Peyer's patch (tissue), 4 donors: Measurements from ENCODE around the gene REST. TPM values are rescaled to one million over a fixed set of nuclear protein-coding genes. Genes with fewer than 3 reads are reported as not detected.
"Not testable (repeated sequence)": the region's sequence is repeated elsewhere in the genome, so short reads cannot be mapped to it uniquely, and the experiment has no call there.

ENCODE experiments used
- DNase-seq, 3 donors: peaks; one replicate each; pipeline ENCODE4 v3.0.0-alpha.2; 2017 to 2019
- H3K27ac ChIP-seq, 4 donors: fragments of 200-600 bp; sonication (generic); one replicate each; pipeline ENCODE4 v1.5.1; 2016 to 2019
- H3K27me3 ChIP-seq, 2 donors: fragments of 200-600 bp; sonication (generic); one replicate each; pipeline ENCODE4 v1.5.1; 2019
- H3K36me3 ChIP-seq, 3 donors: fragments of 200-600 bp; sonication (generic); one replicate each; pipeline ENCODE4 v1.5.1; 2016 to 2019
- H3K4me1 ChIP-seq, 4 donors: fragments of 200-600 bp; sonication (generic); one replicate each; pipeline ENCODE4 v1.5.1; 2016 to 2019
- H3K4me3 ChIP-seq, 4 donors: fragments of 200-600 bp; sonication (generic); 1 replicate in 3 of 4; 2 replicates in 1 of 4; pipeline ENCODE4 v1.5.1; 2016 to 2019; ENCODE audit warnings: mild to moderate bottlenecking in 1 of 4
- H3K9me3 ChIP-seq, 4 donors: fragments of 200-600 bp; sonication (generic); one replicate each; pipeline ENCODE4 v1.5.1; 2016 to 2019; ENCODE audit warnings: mild to moderate bottlenecking in 1 of 4
- POLR2A ChIP-seq, 2 donors: fragments of 450-650 bp; IDR thresholded peaks; one replicate each; pipeline ENCODE4 v1.5.1; 2017; ENCODE audit warnings: antibody characterized with exemption in 2 of 2, mild to moderate bottlenecking in 2 of 2, moderate library complexity in 2 of 2
- total RNA-seq, 4 donors: library from RNA; depleted of rRNA; stranded (reverse); fragments of >200 nt; gene quantifications; one replicate each; pipeline ENCODE4 v1.1.0, GENCODE V29; 2016
- TF ChIP-seq, protein P1 (sequence below), 6 experiments: fragments of 450-650 bp in 4 of 6; fragments of 200-600 bp in 2 of 6; sonication (generic) in 1 of 6; IDR thresholded peaks; one replicate each; pipeline ENCODE4 v1.5.1; 2017 to 2019; ENCODE audit warnings: antibody characterized with exemption in 6 of 6, mild to moderate bottlenecking in 3 of 6, moderate library complexity in 1 of 6

The REST gene
- total RNA-seq, 4 donors from 2014 or later: 27.1 to 37.9 (median 36.0) TPM

DNA sequence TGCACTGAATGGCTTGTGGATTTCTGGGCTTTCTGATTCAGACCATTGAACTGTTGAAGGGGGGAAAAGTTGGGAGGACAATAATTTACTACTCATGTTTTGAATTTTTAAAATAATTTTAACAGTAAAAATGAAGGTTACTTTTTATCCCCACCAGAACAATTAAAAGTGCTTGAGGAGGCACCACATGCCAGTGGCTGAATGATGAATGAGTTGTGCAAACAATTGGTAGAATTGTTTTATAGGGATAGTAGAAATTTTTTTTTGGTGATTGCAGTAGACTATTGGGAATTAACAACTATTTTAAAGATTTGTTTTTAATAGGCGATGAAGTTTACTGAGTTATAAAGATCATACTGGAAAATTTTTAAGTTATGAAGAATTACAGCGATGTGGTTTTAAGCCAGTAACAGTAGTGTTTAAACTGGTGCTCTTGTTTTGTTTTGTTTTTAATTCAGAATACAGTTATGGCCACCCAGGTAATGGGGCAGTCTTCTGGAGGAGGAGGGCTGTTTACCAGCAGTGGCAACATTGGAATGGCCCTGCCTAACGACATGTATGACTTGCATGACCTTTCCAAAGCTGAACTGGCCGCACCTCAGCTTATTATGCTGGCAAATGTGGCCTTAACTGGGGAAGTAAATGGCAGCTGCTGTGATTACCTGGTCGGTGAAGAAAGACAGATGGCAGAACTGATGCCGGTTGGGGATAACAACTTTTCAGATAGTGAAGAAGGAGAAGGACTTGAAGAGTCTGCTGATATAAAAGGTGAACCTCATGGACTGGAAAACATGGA lies 2.7 kb downstream of the REST start:
- H3K9me3 ChIP-seq: no peaks in the 10 kb centered on the region
- no peaks in the 10 kb centered on the region for H3K27me3 ChIP-seq
- peaks cover 0 to 34% (median 9%) of the 10 kb centered on the region in 4 donors for H3K4me1 ChIP-seq
- H3K4me3 ChIP-seq: peak overlapping the region in 2 of 4 donors; percentile 97 to 100
- DNase-seq: no peak
- no peak for TF ChIP-seq POLR2A (IDR thresholded peaks at IDR 0.05)
- TF ChIP-seq, protein P1, sequence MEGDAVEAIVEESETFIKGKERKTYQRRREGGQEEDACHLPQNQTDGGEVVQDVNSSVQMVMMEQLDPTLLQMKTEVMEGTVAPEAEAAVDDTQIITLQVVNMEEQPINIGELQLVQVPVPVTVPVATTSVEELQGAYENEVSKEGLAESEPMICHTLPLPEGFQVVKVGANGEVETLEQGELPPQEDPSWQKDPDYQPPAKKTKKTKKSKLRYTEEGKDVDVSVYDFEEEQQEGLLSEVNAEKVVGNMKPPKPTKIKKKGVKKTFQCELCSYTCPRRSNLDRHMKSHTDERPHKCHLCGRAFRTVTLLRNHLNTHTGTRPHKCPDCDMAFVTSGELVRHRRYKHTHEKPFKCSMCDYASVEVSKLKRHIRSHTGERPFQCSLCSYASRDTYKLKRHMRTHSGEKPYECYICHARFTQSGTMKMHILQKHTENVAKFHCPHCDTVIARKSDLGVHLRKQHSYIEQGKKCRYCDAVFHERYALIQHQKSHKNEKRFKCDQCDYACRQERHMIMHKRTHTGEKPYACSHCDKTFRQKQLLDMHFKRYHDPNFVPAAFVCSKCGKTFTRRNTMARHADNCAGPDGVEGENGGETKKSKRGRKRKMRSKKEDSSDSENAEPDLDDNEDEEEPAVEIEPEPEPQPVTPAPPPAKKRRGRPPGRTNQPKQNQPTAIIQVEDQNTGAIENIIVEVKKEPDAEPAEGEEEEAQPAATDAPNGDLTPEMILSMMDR (IDR thresholded peaks at IDR 0.05): no peak
- H3K27ac ChIP-seq: peak overlapping the region in 2 of 4 donors; percentile 91 to 97
- H3K36me3 ChIP-seq: no peaks in the 10 kb centered on the region

DNA sequence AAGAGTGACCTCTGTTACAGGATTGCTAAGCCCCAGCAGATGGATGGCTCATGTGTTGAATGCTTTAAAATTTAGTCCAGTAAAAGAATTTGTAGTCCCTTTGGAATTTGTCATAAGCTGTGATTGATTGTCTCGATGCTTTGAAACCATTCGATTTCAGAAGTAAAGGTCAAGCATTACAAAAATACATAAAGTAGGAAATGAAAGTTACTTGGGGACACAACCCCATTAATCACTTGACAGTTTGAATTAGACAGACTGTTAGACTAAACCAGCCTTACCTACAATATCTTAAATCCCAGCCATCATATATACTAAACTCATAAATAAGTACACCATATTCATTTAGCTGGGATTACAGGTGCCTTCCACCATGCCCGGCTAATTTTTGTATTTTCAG lies 6.6 kb downstream of the REST start:
- H3K27ac ChIP-seq: no peak overlapping the region
- H3K4me1 ChIP-seq: peaks cover 0 to 25% (median 6%) of the 10 kb centered on the region in 4 donors

DNA sequence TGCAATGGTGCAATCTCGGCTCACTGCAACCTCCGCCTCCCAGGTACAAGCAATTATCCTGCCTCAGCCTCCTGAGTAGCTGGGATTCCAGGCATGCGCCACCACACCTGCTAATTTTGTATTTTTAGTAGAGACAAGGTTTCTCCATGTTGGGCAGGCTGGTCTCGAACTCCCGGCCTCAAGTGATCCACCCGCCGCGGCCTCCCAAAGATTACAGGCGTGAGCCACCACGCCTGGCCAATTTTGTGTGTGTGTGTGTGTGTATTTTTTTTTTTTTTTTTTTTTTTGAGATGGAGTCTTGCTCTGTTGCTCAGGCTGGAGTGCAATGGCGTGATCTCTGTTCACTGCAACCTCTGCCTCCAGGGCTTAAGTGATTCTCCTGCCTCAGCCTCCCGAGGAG lies 7.3 kb downstream of the REST start:
- H3K4me3 ChIP-seq, DNase-seq, H3K27ac ChIP-seq, H3K36me3 ChIP-seq, H3K27me3 ChIP-seq, H3K9me3 ChIP-seq: not testable (repeated sequence)
- peaks cover 0 to 22% (median 5%) of the 10 kb centered on the region in 4 donors for H3K4me1 ChIP-seq

More for the DNA sequence above, 6.6 kb downstream of the REST start:
- no peak for TF ChIP-seq POLR2A (IDR thresholded peaks at IDR 0.05)
- no peak for DNase-seq
- Histone ChIP-seq H3K36me3 (no peaks in the 10 kb centered on the region), H3K9me3 (no peaks in the 10 kb centered on the region), H3K4me3 (no peak overlapping the region), H3K27me3 (no peaks in the 10 kb centered on the region)

DNA sequence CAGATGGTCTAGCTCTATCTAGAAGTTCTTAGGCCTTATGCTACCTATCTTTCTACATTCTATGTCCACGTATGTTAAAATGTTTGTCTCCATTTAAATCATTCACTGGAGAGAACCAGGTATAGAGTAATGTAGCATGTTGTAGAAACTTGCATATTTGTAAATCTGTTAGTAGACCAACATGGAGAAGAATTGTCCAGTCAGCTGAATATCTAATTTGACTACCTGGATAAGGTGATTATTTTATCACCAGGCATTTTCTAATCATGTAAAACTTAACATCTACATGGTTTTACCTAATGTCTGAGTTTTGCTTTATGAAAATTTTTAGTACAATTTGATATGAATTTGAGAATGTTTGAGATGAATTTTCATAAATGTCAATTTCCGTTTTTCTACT lies 19.5 kb downstream of the REST start:
- Histone ChIP-seq H3K9me3 (no peaks in the 10 kb centered on the region), H3K4me3 (no peak overlapping the region), H3K4me1 (no peaks in the 10 kb centered on the region), H3K27ac (no peak overlapping the region), H3K36me3 (peaks cover 0 to 48% (median 0%) of the 10 kb centered on the region in 3 donors), H3K27me3 (no peaks in the 10 kb centered on the region)
- TF ChIP-seq, protein P1 (IDR thresholded peaks at IDR 0.05): no peak
- TF ChIP-seq POLR2A (IDR thresholded peaks at IDR 0.05): no peak
- DNase-seq: no peak

DNA sequence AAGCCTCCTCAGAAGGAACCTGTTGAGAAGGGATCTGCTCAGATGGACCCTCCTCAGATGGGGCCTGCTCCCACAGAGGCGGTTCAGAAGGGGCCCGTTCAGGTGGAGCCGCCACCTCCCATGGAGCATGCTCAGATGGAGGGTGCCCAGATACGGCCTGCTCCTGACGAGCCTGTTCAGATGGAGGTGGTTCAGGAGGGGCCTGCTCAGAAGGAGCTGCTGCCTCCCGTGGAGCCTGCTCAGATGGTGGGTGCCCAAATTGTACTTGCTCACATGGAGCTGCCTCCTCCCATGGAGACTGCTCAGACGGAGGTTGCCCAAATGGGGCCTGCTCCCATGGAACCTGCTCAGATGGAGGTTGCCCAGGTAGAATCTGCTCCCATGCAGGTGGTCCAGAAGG lies 22.9 kb downstream of the REST start:
- Histone ChIP-seq H3K4me1 (no peaks in the 10 kb centered on the region), H3K27me3 (no peaks in the 10 kb centered on the region), H3K9me3 (no peaks in the 10 kb centered on the region), H3K4me3 (no peak overlapping the region), H3K36me3 (peaks cover 0 to 37% (median 0%) of the 10 kb centered on the region in 3 donors), H3K27ac (no peak overlapping the region)
- no peak for TF ChIP-seq POLR2A (IDR thresholded peaks at IDR 0.05)
- TF ChIP-seq, protein P1 (IDR thresholded peaks at IDR 0.05): no peak
- no peak for DNase-seq

DNA sequence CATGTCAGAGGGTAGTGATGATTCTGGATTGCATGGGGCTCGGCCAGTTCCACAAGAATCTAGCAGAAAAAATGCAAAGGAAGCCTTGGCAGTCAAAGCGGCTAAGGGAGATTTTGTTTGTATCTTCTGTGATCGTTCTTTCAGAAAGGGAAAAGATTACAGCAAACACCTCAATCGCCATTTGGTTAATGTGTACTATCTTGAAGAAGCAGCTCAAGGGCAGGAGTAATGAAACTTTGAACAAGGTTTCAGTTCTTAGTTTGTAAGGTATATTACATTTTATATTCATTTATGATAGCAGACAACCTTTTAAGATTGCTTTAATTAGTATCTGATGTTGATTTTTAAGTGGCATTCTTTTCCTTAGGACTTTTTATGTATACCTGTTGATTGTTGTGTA lies 24.2 kb downstream of the REST start:
- Histone ChIP-seq H3K27ac (no peak overlapping the region), H3K36me3 (peaks cover 0 to 33% (median 0%) of the 10 kb centered on the region in 3 donors), H3K9me3 (no peaks in the 10 kb centered on the region), H3K4me3 (no peak overlapping the region), H3K4me1 (no peaks in the 10 kb centered on the region), H3K27me3 (no peaks in the 10 kb centered on the region)
- no peak for TF ChIP-seq POLR2A (IDR thresholded peaks at IDR 0.05)
- TF ChIP-seq, protein P1 (IDR thresholded peaks at IDR 0.05): no peak
- no peak for DNase-seq
